Thyroid gland (tissue), 4 donors: ENCODE measurements around the gene FXYD6. TPM values are rescaled to one million over a fixed set of nuclear protein-coding genes. Genes with fewer than 3 reads are reported as not detected.

Experiments used
- DNase-seq, 2 donors: peaks; one replicate each; pipeline ENCODE4 v3.0.0-alpha.2; 2019
- H3K27ac ChIP-seq, 3 donors: fragments of 200-600 bp; sonication (generic); 1 replicate in 2 of 3; 2 replicates in 1 of 3; pipeline ENCODE4 v1.5.1; 2016 to 2019; ENCODE audit warnings: mild to moderate bottlenecking in 1 of 3, moderate library complexity in 1 of 3
- H3K27me3 ChIP-seq: fragments of 200-600 bp; sonication (generic); one replicate; pipeline ENCODE4 v1.5.1; 2019
- H3K36me3 ChIP-seq, 2 donors: fragments of 200-600 bp; sonication (generic); one replicate each; pipeline ENCODE4 v1.5.1; 2016 to 2019
- H3K4me1 ChIP-seq, 2 donors: fragments of 200-600 bp; sonication (generic); one replicate each; pipeline ENCODE4 v1.5.1; 2017 to 2019
- H3K4me3 ChIP-seq, 3 donors: fragments of 200-600 bp; sonication (generic); replicated peaks in 1 of 3; 1 replicate in 2 of 3; 2 replicates in 1 of 3; pipeline ENCODE4 v1.5.1; 2016; ENCODE audit warnings: mild to moderate bottlenecking in 1 of 3
- H3K9me3 ChIP-seq: fragments of 200-600 bp; sonication (generic); one replicate; pipeline ENCODE4 v1.5.1; 2017
- POLR2A ChIP-seq, 2 donors: fragments of 450-650 bp; IDR thresholded peaks; one replicate each; pipeline ENCODE4 v1.6.1; 2017; ENCODE audit warnings: antibody characterized with exemption in 2 of 2, mild to moderate bottlenecking in 2 of 2, moderate library complexity in 1 of 2
- WGBS, 2 donors: methylation state at CpG; one replicate each; pipeline ENCODE4 v1.1.5; 2017; 5-methylcytosine and 5-hydroxymethylcytosine counted together
- intact Hi-C: fragments of 100-400 bp; cut with DNase I; formaldehyde crosslinking; loops from one replicate; pipeline ENCODE4 v1.15.1; 2023
- total RNA-seq, 4 donors: library from RNA; depleted of rRNA; stranded (reverse); fragments of >200 nt; gene quantifications; one replicate each; pipeline ENCODE4 v1.2.3, GENCODE V29; 2016
- TF ChIP-seq, protein P1 (sequence below), 6 experiments: fragments of 200-600 bp in 3 of 6; fragments of 450-650 bp in 3 of 6; sonication (generic) in 3 of 6; IDR thresholded peaks; one replicate each; pipeline ENCODE4 v1.5.1; 2016 to 2019; ENCODE audit warnings: antibody characterized with exemption in 6 of 6, mild to moderate bottlenecking in 2 of 6, inconsistent platforms in 1 of 6, moderate library complexity in 1 of 6

The FXYD6 gene
- total RNA-seq, 4 donors from 2014 or later, result 34.2 to 143 (median 88.6) TPM

DNA sequence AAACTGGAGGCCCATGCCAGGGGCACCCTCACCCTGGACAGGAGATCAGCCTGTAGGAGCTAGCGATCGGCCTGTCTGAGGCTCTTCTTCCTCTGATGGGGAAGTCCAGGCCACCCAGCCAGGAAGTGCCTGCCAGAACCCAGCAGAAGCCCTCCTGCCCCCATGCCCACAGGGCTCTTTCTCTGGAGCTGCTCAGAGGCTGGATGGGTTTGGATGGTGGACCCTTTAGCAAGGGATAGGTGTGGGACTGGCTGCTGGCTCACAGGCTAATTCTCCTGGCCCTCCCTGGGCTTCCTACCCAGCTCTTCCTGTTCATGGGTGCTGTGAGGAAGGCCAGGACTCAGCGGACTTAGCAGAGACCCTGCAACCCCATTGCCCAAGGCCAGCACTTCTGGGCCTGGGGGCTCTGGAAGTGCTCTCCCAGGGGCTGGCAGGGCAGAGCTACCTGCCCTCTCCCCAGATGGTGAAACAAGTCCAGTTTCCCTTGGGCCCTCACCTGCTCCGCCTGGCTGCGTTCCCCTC is 59.6 kb downstream of the FXYD6 start:
- intact Hi-C loops, result loop anchor here (5.0 kb wide), 1 partner anchor 390 kb away; no protein-coding TSS in a partner anchor
- no peak overlapping the region for H3K4me3 ChIP-seq
- H3K9me3 ChIP-seq, result no peaks in the 10 kb centered on the region
- peaks cover 32 to 75% of the 10 kb centered on the region in 2 donors for H3K4me1 ChIP-seq
- peak overlapping the region; percentile 24 to 89 (median 79) for H3K27ac ChIP-seq
- WGBS, 2 donors, result 81 to 90% methylated on average over 3 to 4 of the region's 5 CpGs
- H3K36me3 ChIP-seq, result no peaks in the 10 kb centered on the region
- peak in 1 of 2 donors; percentile 50 for DNase-seq
- no peak for TF ChIP-seq POLR2A (IDR thresholded peaks at IDR 0.05)
- TF ChIP-seq, protein P1, sequence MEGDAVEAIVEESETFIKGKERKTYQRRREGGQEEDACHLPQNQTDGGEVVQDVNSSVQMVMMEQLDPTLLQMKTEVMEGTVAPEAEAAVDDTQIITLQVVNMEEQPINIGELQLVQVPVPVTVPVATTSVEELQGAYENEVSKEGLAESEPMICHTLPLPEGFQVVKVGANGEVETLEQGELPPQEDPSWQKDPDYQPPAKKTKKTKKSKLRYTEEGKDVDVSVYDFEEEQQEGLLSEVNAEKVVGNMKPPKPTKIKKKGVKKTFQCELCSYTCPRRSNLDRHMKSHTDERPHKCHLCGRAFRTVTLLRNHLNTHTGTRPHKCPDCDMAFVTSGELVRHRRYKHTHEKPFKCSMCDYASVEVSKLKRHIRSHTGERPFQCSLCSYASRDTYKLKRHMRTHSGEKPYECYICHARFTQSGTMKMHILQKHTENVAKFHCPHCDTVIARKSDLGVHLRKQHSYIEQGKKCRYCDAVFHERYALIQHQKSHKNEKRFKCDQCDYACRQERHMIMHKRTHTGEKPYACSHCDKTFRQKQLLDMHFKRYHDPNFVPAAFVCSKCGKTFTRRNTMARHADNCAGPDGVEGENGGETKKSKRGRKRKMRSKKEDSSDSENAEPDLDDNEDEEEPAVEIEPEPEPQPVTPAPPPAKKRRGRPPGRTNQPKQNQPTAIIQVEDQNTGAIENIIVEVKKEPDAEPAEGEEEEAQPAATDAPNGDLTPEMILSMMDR (IDR thresholded peaks at IDR 0.05), result no peak
- H3K27me3 ChIP-seq, result no peaks in the 10 kb centered on the region

DNA sequence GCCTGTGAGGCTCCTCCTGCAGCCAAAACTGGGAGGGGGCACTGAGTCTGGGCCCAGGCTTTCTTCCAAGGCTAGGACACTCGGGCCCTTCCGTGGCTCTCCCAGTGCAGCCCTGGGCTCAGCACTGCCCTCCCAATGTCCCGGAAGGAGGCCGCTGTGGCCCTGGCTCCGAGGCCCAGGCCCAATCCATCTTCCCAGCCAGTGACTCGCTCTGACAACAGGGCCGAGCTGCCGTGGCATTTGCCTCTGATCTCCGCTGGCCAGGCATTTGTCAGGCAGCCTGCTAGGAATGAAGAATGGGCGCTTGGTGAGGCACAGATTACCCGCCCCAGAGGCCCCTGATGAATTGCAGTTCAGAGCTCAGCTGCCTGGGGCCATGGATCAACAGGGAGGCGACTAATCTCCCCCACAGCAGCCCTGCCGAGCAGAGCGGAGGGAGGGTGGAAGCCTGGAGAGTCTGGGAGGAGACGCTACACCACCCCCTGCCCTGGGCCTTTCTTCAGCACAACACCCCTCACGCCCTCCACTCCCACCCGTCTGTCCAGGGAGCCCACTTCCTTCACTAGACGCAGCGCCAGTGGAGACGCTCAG is 60.2 kb downstream of the FXYD6 start:
- peak; percentile 60 to 72 for DNase-seq
- H3K4me3 ChIP-seq, result no peak overlapping the region
- intact Hi-C loops, result loop anchor here (5.0 kb wide), 1 partner anchor 389 kb away; no protein-coding TSS in a partner anchor

GRCh38 chr11:117815262-117815803 is 61.1 kb downstream of the FXYD6 start:
- WGBS, 2 donors, result 40 to 48% methylated on average over 6 of the region's 7 CpGs
- intact Hi-C loops, result loop anchor here (5.0 kb wide), 1 partner anchor 388 kb away; no protein-coding TSS in a partner anchor
- TF ChIP-seq, protein P1 (IDR thresholded peaks at IDR 0.05), result no peak
- no peaks in the 10 kb centered on the region for H3K27me3 ChIP-seq
- H3K9me3 ChIP-seq, result no peaks in the 10 kb centered on the region
- H3K4me1 ChIP-seq, result peaks cover 32 to 73% of the 10 kb centered on the region in 2 donors
- peak; percentile 35 to 41 for DNase-seq
- no peak overlapping the region for H3K4me3 ChIP-seq
- peak overlapping the region; percentile 68 to 89 (median 79) for H3K27ac ChIP-seq
- no peaks in the 10 kb centered on the region for H3K36me3 ChIP-seq

More for the DNA sequence above, 60.2 kb downstream of the FXYD6 start:
- H3K36me3 ChIP-seq, result no peaks in the 10 kb centered on the region
- H3K27ac ChIP-seq, result peak overlapping the region; percentile 68 to 89 (median 79)
- H3K27me3 ChIP-seq, result no peaks in the 10 kb centered on the region
- H3K9me3 ChIP-seq, result no peaks in the 10 kb centered on the region
- peaks cover 32 to 75% of the 10 kb centered on the region in 2 donors for H3K4me1 ChIP-seq
- WGBS, 2 donors, result 87 to 92% methylated on average over 9 to 15 of the region's 20 CpGs
- TF ChIP-seq POLR2A (IDR thresholded peaks at IDR 0.05), result no peak
- TF ChIP-seq, protein P1 (IDR thresholded peaks at IDR 0.05), result peak in 1 of 6 experiments; percentile 6

DNA sequence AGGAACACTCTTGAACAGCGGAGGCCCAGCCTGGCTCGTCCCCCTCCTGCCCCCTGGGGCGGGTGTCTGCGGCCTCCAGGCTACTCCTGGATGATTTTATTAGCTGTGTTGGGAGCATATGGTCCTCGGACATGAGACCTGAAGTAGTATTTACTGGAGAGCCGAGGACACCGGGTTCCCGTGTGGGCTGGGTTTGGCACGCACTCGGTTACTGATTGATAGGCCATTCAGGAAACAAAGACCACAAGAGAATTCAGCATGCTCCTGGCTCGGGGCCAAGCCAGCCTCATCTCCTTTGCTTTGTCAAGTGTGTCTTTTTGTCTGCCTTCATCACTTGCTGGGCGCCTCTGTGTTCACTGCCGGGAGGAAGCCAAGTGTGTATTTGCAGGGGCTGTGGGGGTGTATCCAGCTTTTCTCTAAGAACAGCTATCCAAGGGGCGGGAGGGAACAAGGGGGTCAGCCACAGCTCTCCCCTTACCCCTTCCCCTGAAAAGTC is 61.6 kb downstream of the FXYD6 start:
- intact Hi-C loops, result loop anchor here (5.0 kb wide), 1 partner anchor 388 kb away; no protein-coding TSS in a partner anchor
- peaks cover 31 to 67% of the 10 kb centered on the region in 2 donors for H3K4me1 ChIP-seq
- WGBS, 2 donors, result 8 to 15% methylated on average over 11 to 14 of the region's 14 CpGs
- peak; percentile 96 to 99 for DNase-seq
- TF ChIP-seq POLR2A (IDR thresholded peaks at IDR 0.05), result no peak
- TF ChIP-seq, protein P1 (IDR thresholded peaks at IDR 0.05), result no peak
- H3K36me3 ChIP-seq, result no peaks in the 10 kb centered on the region
- H3K27me3 ChIP-seq, result no peaks in the 10 kb centered on the region
- H3K9me3 ChIP-seq, result no peaks in the 10 kb centered on the region
- no peak overlapping the region for H3K4me3 ChIP-seq
- peak overlapping the region; percentile 68 to 89 (median 79) for H3K27ac ChIP-seq
